ENCODE measurements around the gene DAZAP1.

Gene DAZAP1

GRCh38 chr19:1460033-1460995 is 52.9 kb downstream of the DAZAP1 start:
- DNase-seq = no peak

- no peak for DNase-seq
Measured at GRCh38 chr19:1461862-1462261, 54.5 kb downstream of the DAZAP1 start.

GRCh38 chr19:1465191-1466016 is 58.0 kb downstream of the DAZAP1 start:
- DNase-seq = no peak

- DNase-seq = no peak
Measured at GRCh38 chr19:1466018-1466460, 58.7 kb downstream of the DAZAP1 start.

GRCh38 chr19:1466461-1467214 is 59.3 kb downstream of the DAZAP1 start:
- no peak for DNase-seq

- no peak for DNase-seq
Measured at GRCh38 chr19:1467215-1467489, 59.8 kb downstream of the DAZAP1 start.

- no peak for DNase-seq
Measured at GRCh38 chr19:1467490-1468273, 60.3 kb downstream of the DAZAP1 start.

- no peak for DNase-seq
Measured at GRCh38 chr19:1468274-1468820, 61.0 kb downstream of the DAZAP1 start.

GRCh38 chr19:1468821-1469254 is 61.5 kb downstream of the DAZAP1 start:
- peak in 1 of 2 donors; percentile 37 for DNase-seq

- no peak for DNase-seq
Measured at GRCh38 chr19:1469255-1470054, 62.1 kb downstream of the DAZAP1 start.

- no peak for DNase-seq
Measured at GRCh38 chr19:1470055-1470304, 62.6 kb downstream of the DAZAP1 start.

GRCh38 chr19:1470305-1471009 is 63.1 kb downstream of the DAZAP1 start:
- peak; percentile 78 for DNase-seq

- no peak for DNase-seq
Measured at GRCh38 chr19:1471010-1471514, 63.7 kb downstream of the DAZAP1 start.

- DNase-seq = no peak
Measured at GRCh38 chr19:1471515-1472160, 64.3 kb downstream of the DAZAP1 start.

- DNase-seq = no peak
Measured at GRCh38 chr19:1472231-1473084, 65.1 kb downstream of the DAZAP1 start.

- no peak for DNase-seq
Measured at GRCh38 chr19:1473085-1473851, 65.9 kb downstream of the DAZAP1 start.

- no peak for DNase-seq
Measured at GRCh38 chr19:1474011-1474764, 66.8 kb downstream of the DAZAP1 start.

Measured in activated CD4-positive, alpha-beta T cell treated with anti-CD3 and anti-CD28 coated beads for 4 hours (primary cell).